Endothelial cell of umbilical vein (primary cell): ENCODE results near the gene SAMD4B. TPM values are rescaled to one million over a fixed set of nuclear protein-coding genes. Genes with fewer than 3 reads are reported as not detected.

Experiments
- BruUV-seq: library from RNA; stranded (reverse); fragments of 400-500 nt; replicated peaks from 2 replicates; lab custom pipeline; 2021; lab: Mats Ljungman, UMichigan
- CTCF ChIA-PET: fragments of 300-600, 350-600 bp; sonication (Branson Sonifier 250); formaldehyde crosslinking; loops from one replicate; lab custom pipeline; 2021; ENCODE audit warnings: antibody characterized with exemption, inconsistent platforms; lab: Charles Lee
- POLR2A ChIA-PET: fragments of 300-600, 350-600 bp; sonication (Branson Sonifier 250); formaldehyde crosslinking; loops from one replicate; lab custom pipeline; 2021; ENCODE audit warnings: antibody characterized with exemption, inconsistent platforms; lab: Charles Lee
- DNase-seq: peaks from one replicate; pipeline ENCODE4 v3.0.0-alpha.2; 2011; ENCODE audit warnings: low read depth, low spot score
- FAIRE-seq: peaks from 2 replicates; lab custom pipeline; 2011; peaks lifted over from hg19 to GRCh38; lab: Jason Lieb, UNC
- H2AFZ ChIP-seq: 2 replicates; pipeline ENCODE4 v1.6.0; 2012; ENCODE audit warnings: low read depth, low read length, control low read depth, inconsistent platforms
- H3K27ac ChIP-seq: 2 replicates; pipeline ENCODE4 v1.5.1; 2011; ENCODE audit warnings: low read depth, mild to moderate bottlenecking, control low read depth, low read length, moderate library complexity; ENCODE audit not compliant: insufficient read depth
- H3K27me3 ChIP-seq, 2 experiments: 2 replicates each; pipeline versions ENCODE4 v1.6.0 to v1.6.1; 2011; ENCODE audit warnings: low read length in 2 of 2, mixed read lengths in 1 of 2; ENCODE audit not compliant: control insufficient read depth in 2 of 2, insufficient read depth in 2 of 2
- H3K36me3 ChIP-seq, 2 experiments: 2 replicates in 1 of 2; 3 replicates in 1 of 2; pipeline ENCODE4 v1.5.1; 2011; ENCODE audit warnings: low read length in 2 of 2, mild to moderate bottlenecking in 1 of 2, moderate library complexity in 1 of 2; ENCODE audit not compliant: control insufficient read depth in 2 of 2, insufficient read depth in 2 of 2; ENCODE audit errors: extremely low read depth in 1 of 2
- H3K4me1 ChIP-seq: 3 replicates; pipeline ENCODE4 v1.5.1; 2011; ENCODE audit warnings: mild to moderate bottlenecking, low read length; ENCODE audit not compliant: control insufficient read depth, insufficient read depth; ENCODE audit errors: extremely low read depth
- H3K4me2 ChIP-seq: 2 replicates; pipeline ENCODE4 v1.6.1; 2011; ENCODE audit warnings: low read length, control low read depth, mixed read lengths; ENCODE audit not compliant: insufficient read depth
- H3K4me3 ChIP-seq, 3 experiments: fragments of 200-600 bp in 1 of 3; sonication (generic), shearing (Covaris generic) in 1 of 3; replicated peaks in 1 of 3; 2 replicates each; pipeline ENCODE4 v1.5.1; 2011 to 2016; ENCODE audit warnings: control low read depth in 3 of 3, low read length in 3 of 3, mild to moderate bottlenecking in 2 of 3, inconsistent platforms in 1 of 3, low read depth in 1 of 3, moderate library complexity in 1 of 3; ENCODE audit not compliant: insufficient read depth in 1 of 3
- H3K79me2 ChIP-seq: 2 replicates; pipeline ENCODE4 v1.6.0; 2012; ENCODE audit warnings: low read length, inconsistent platforms; ENCODE audit not compliant: control insufficient read depth, insufficient read depth
- H3K9ac ChIP-seq: replicated peaks from 2 replicates; pipeline ENCODE3; 2011; ENCODE audit warnings: low read length, control low read depth; ENCODE audit not compliant: insufficient read depth; ENCODE audit errors: extremely low read depth
- H3K9me1 ChIP-seq: replicated peaks from 3 replicates; pipeline ENCODE4 v1.6.0; 2011; ENCODE audit warnings: mild to moderate bottlenecking, low read length; ENCODE audit not compliant: control insufficient read depth, insufficient read depth; ENCODE audit errors: extremely low read depth
- H3K9me3 ChIP-seq: replicated peaks from 2 replicates; pipeline ENCODE4 v1.5.1; 2012; ENCODE audit warnings: low read length, inconsistent platforms; ENCODE audit not compliant: control insufficient read depth, insufficient read depth
- H4K20me1 ChIP-seq: replicated peaks from 2 replicates; pipeline ENCODE3; 2011; ENCODE audit warnings: mild to moderate bottlenecking, low read length; ENCODE audit not compliant: control insufficient read depth, insufficient read depth; ENCODE audit errors: extremely low read depth
- FOS ChIP-seq: IDR thresholded peaks from 2 replicates; pipeline ENCODE4 v1.6.1; 2011; ENCODE audit warnings: mild to moderate bottlenecking, low read length, moderate library complexity, borderline replicate concordance; ENCODE audit not compliant: insufficient read depth
- GATA2 ChIP-seq: IDR thresholded peaks from 2 replicates; pipeline ENCODE4 v1.7.0; 2011; ENCODE audit warnings: low read depth, mild to moderate bottlenecking, moderate library complexity, mixed read lengths, low read length; ENCODE audit not compliant: insufficient read length, insufficient read depth
- JUN ChIP-seq: IDR thresholded peaks from 2 replicates; pipeline ENCODE4 v1.6.1; 2011; ENCODE audit warnings: borderline replicate concordance, low read depth; ENCODE audit not compliant: insufficient read length, insufficient read depth
- MYC ChIP-seq: IDR thresholded peaks from one replicate; pipeline ENCODE4 v1.6.1; 2011; ENCODE audit warnings: mild to moderate bottlenecking, low read depth, low read length
- POLR2A ChIP-seq: IDR thresholded peaks from 2 replicates; pipeline ENCODE4 v1.6.1; 2012; ENCODE audit warnings: low read depth, mild to moderate bottlenecking, control low read depth, low read length
- POLR2AphosphoS5 ChIP-seq: IDR thresholded peaks from 2 replicates; pipeline ENCODE4 v1.6.1; 2012; ENCODE audit warnings: low read depth, mild to moderate bottlenecking, control low read depth, low read length, moderate library complexity; ENCODE audit not compliant: insufficient read depth
- dilution Hi-C: fragments of 300-500 bp; cut with MboI; formaldehyde crosslinking; loops from one replicate; pipeline ENCODE4 v1.15.0; 2019; ENCODE audit warnings: low sequenced_read_pairs; ENCODE audit not compliant: extremely low pct_ligation_motif_present
- intact Hi-C: fragments of 100-400 bp; cut with micrococcal nuclease; formaldehyde crosslinking; loops from one replicate; pipeline ENCODE4 v1.10.0; 2022
- polyA plus RNA-seq, 4 experiments: library from polyadenylated mRNA; depleted of rRNA in 3 of 4; stranded (reverse) in 3 of 4; unstranded in 1 of 4; fragments of >200 nt; gene quantifications; 2 replicates each; pipeline versions ENCODE4 v1.2.1 to v1.2.3, GENCODE V29; 2011 to 2012; ENCODE audit warnings: missing spikeins in 1 of 4
- total RNA-seq: library from RNA; stranded (reverse); gene quantifications from 2 replicates; pipeline ENCODE4 v1.2.3, GENCODE V29; 2021
- TF ChIP-seq, protein P1 (sequence below), 2 donors: IDR thresholded peaks; 1 replicate in 1 of 2; 2 replicates in 1 of 2; pipeline ENCODE4 v1.5.1; 2011; ENCODE audit warnings: low read length in 2 of 2, mild to moderate bottlenecking in 2 of 2, moderate library complexity in 2 of 2, control low read depth in 1 of 2, inconsistent platforms in 1 of 2, low read depth in 1 of 2; ENCODE audit not compliant: insufficient read depth in 1 of 2; ENCODE audit errors: extremely low read depth in 1 of 2
- TF ChIP-seq, protein P2 (sequence below): IDR thresholded peaks from 2 replicates; pipeline ENCODE4 v1.6.1; 2011; ENCODE audit not compliant: insufficient read depth, insufficient read length

SAMD4B gene
- total and polyA plus RNA-seq, 2 donors (not counting 3 experiments of a cell fraction or from before 2014, with no cell fraction given): 82.1 to 84.2 TPM

DNA sequence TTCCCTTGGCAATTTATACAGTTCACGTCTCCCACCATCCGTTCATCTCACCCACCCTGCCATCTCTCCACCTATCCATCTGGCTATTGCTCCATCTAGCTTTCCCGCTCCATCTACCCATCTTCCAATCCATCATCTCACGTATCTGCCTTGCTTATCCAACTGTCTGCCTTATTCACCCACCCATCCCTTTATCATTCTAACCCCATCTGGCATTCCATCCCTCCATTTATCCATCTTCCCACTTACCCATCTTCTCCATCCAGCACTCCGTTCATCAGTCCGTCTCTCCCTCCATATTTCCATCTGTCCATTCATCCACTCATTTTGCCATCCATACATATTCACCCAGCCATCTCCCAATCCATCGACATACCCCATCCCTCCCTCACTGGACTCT is 83.5 kb downstream of the SAMD4B start:
- BruUV-seq: no TSS peak
- POLR2A ChIA-PET: no interaction called here
- H3K4me2 ChIP-seq: no peak overlapping the region
- no peak overlapping the region for H3K27ac ChIP-seq
- no peaks in the 10 kb centered on the region for H3K9me1 ChIP-seq
- H3K9ac ChIP-seq: no peak overlapping the region
- peaks cover 11 to 28% of the 10 kb centered on the region in 2 experiments for H3K36me3 ChIP-seq
- H3K4me1 ChIP-seq: peaks cover 12% of the 10 kb centered on the region
- H3K79me2 ChIP-seq: no peaks in the 10 kb centered on the region
- TF ChIP-seq POLR2AphosphoS5: no peak
- no peak for TF ChIP-seq GATA2
- TF ChIP-seq, protein P1, sequence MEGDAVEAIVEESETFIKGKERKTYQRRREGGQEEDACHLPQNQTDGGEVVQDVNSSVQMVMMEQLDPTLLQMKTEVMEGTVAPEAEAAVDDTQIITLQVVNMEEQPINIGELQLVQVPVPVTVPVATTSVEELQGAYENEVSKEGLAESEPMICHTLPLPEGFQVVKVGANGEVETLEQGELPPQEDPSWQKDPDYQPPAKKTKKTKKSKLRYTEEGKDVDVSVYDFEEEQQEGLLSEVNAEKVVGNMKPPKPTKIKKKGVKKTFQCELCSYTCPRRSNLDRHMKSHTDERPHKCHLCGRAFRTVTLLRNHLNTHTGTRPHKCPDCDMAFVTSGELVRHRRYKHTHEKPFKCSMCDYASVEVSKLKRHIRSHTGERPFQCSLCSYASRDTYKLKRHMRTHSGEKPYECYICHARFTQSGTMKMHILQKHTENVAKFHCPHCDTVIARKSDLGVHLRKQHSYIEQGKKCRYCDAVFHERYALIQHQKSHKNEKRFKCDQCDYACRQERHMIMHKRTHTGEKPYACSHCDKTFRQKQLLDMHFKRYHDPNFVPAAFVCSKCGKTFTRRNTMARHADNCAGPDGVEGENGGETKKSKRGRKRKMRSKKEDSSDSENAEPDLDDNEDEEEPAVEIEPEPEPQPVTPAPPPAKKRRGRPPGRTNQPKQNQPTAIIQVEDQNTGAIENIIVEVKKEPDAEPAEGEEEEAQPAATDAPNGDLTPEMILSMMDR (IDR thresholded peaks at IDR 0.05; ENCODE audit: extremely low read depth in 1 of 2, insufficient read depth in 1 of 2, low read depth in 1 of 2, low read length in 2 of 2): no peak
- no peak for TF ChIP-seq MYC
- TF ChIP-seq POLR2A: no peak
- no peak for TF ChIP-seq JUN
- TF ChIP-seq, protein P2, sequence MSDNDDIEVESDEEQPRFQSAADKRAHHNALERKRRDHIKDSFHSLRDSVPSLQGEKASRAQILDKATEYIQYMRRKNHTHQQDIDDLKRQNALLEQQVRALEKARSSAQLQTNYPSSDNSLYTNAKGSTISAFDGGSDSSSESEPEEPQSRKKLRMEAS: no peak
- TF ChIP-seq FOS: no peak
- intact Hi-C loops (no loop called here), dilution Hi-C loops (no loop called here)
- H3K9me3 ChIP-seq: no peaks in the 10 kb centered on the region
- DNase-seq: no peak
- H4K20me1 ChIP-seq: no peaks in the 10 kb centered on the region
- CTCF ChIA-PET: interaction anchor here (5.2 kb wide), 1 partner anchor 12 kb away, joined by 29 read pairs; no protein-coding TSS in a partner anchor
- no peaks in the 10 kb centered on the region for H3K27me3 ChIP-seq
- no peak overlapping the region for H2AFZ ChIP-seq
- no peak for FAIRE-seq
- H3K4me3 ChIP-seq: no peak overlapping the region
